ENCODE measurements around the gene UBE2O. TPM values are rescaled to one million over a fixed set of nuclear protein-coding genes. Genes with fewer than 3 reads are reported as not detected.

The UBE2O gene
- total RNA-seq, 1 experiment from 2014 or later = 52.6 TPM

DNA sequence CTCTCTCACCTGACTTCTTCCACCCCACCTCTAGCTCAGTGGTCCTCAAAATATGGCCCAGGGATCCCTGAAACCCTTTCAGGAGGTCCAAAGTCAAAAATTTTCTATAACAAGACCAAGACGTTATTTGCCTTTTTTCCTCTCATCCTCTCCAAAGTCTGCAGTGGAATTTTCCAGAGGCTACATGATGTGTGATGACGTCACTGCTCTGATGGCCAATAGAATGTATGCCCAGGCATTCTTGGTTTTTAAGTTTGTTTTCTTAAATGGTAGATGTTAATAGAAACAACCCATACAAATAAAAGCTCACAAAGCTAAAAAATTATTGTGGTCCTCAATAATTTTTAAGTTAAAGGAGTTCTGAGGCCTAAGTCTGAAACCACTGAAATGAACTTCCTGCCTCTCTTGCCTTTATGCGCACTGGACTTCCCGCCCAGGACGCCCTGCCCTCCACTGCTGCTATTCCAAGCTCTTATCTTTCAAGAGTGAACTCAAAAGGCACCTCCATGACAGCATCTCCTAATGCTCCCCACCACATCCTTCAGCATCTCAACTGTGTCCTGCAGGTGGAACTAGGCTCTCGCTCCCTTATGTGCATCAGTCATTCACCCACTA lies 13.5 kb downstream of the UBE2O start:
- H2BK12ac ChIP-seq (ENCODE audit: insufficient read length, low read depth, low read length) = no peak overlapping the region
- no peak overlapping the region for H3K56ac ChIP-seq (ENCODE audit: insufficient read length, low read depth, low read length)
- no peak overlapping the region for H3K9ac ChIP-seq (ENCODE audit: extremely low read depth, insufficient read length, low read length)
- H3K4me1 Mint-ChIP-seq = peaks cover 56 to 62% of the 10 kb centered on the region in 2 experiments
- H4K8ac ChIP-seq (replicated peaks; ENCODE audit: insufficient read length, low read depth, low read length) = no peak overlapping the region
- H4K5ac ChIP-seq (ENCODE audit: insufficient read length, low read depth, low read length) = no peak overlapping the region
- no peak overlapping the region for H2BK5ac ChIP-seq (ENCODE audit: insufficient read length, low read length)
- peaks cover 33% of the 10 kb centered on the region for H3K4me1 ChIP-seq (ENCODE audit: insufficient read depth, low read length)
- H2BK15ac ChIP-seq (ENCODE audit: low read depth, low read length) = no peak overlapping the region
- H3K23me2 ChIP-seq (ENCODE audit: insufficient read length, low read depth, low read length, poor library complexity, severe bottlenecking) = no peaks in the 10 kb centered on the region
- no peaks in the 10 kb centered on the region for H3K27me3 Mint-ChIP-seq (ENCODE audit: low read depth)
- DNase-seq = no peak
- no peak overlapping the region for H3K4me3 Mint-ChIP-seq
- H3K79me1 ChIP-seq (ENCODE audit: insufficient read depth, low read depth, low read length, poor library complexity, severe bottlenecking) = peaks cover 4% of the 10 kb centered on the region
- H3K27ac Mint-ChIP-seq = no peak overlapping the region; a peak in 1 of 7 replicates
- no peaks in the 10 kb centered on the region for H3K9me3 Mint-ChIP-seq
- no peak overlapping the region for H3K4ac ChIP-seq (ENCODE audit: low read depth, low read length)
- no peak overlapping the region for H2BK20ac ChIP-seq (ENCODE audit: low read depth, low read length, poor library complexity, severe bottlenecking)
- H3K23ac ChIP-seq (ENCODE audit: insufficient read length, low read depth, low read length) = no peak overlapping the region
- H3T11ph ChIP-seq (ENCODE audit: low read length) = no peak overlapping the region
- WGBS (ENCODE audit: extremely low coverage, insufficient read length, low lambda C conversion rate) = no CpG with 5 or more reads among the region's 6 CpGs
- no peak overlapping the region for H4K91ac ChIP-seq (ENCODE audit: insufficient read length, low read depth, low read length)
- H2AK5ac ChIP-seq (ENCODE audit: insufficient read length, low read length) = no peak overlapping the region
- no peaks in the 10 kb centered on the region for H4K20me1 ChIP-seq (ENCODE audit: control insufficient read depth, insufficient read depth, insufficient read length)
- no peak overlapping the region for H3K14ac ChIP-seq (ENCODE audit: insufficient read depth, low read length)
- H3K36me3 Mint-ChIP-seq (ENCODE audit: insufficient read depth in 1 of 3, low read depth in 3 of 3) = peaks cover 0 to 4% (median 3%) of the 10 kb centered on the region in 3 experiments; a peak in 5 of 7 replicates
- no peaks in the 10 kb centered on the region for H3K9me3 ChIP-seq (ENCODE audit: control insufficient read depth, low read depth, low read length)
- H3K79me2 ChIP-seq (ENCODE audit: insufficient read depth, low read length) = peaks cover 45% of the 10 kb centered on the region; the same call in 1 of the 2 replicates
- H3K18ac ChIP-seq (ENCODE audit: insufficient read length, low read depth, low read length) = no peak overlapping the region
- TF ChIP-seq, protein P1, sequence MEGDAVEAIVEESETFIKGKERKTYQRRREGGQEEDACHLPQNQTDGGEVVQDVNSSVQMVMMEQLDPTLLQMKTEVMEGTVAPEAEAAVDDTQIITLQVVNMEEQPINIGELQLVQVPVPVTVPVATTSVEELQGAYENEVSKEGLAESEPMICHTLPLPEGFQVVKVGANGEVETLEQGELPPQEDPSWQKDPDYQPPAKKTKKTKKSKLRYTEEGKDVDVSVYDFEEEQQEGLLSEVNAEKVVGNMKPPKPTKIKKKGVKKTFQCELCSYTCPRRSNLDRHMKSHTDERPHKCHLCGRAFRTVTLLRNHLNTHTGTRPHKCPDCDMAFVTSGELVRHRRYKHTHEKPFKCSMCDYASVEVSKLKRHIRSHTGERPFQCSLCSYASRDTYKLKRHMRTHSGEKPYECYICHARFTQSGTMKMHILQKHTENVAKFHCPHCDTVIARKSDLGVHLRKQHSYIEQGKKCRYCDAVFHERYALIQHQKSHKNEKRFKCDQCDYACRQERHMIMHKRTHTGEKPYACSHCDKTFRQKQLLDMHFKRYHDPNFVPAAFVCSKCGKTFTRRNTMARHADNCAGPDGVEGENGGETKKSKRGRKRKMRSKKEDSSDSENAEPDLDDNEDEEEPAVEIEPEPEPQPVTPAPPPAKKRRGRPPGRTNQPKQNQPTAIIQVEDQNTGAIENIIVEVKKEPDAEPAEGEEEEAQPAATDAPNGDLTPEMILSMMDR (conservative IDR thresholded peaks at IDR 0.05) = no peak
- H2BK120ac ChIP-seq (ENCODE audit: low read depth, low read length, poor library complexity, severe bottlenecking) = no peak overlapping the region
- H3K27ac ChIP-seq (ENCODE audit: insufficient read length, low read depth, low read length) = no peak overlapping the region
- H3K27me3 ChIP-seq (ENCODE audit: insufficient read depth, low read length) = no peaks in the 10 kb centered on the region
- H2AFZ ChIP-seq (ENCODE audit: low read length) = no peak overlapping the region
- H3K4me2 ChIP-seq (ENCODE audit: insufficient read depth, insufficient read length, low read length) = no peak overlapping the region
